OCI-LY1 (cell line): ENCODE data around the gene MFF.

Source experiments
- H2AFZ ChIP-seq: fragments of 200-600 bp; sonication (generic), shearing (Covaris generic); 2 replicates; pipeline ENCODE4 v1.6.0; 2014; ENCODE audit warnings: antibody characterized with exemption, mild to moderate bottlenecking, low read length
- H3F3A ChIP-seq: fragments of 200-600 bp; sonication (generic), shearing (Covaris generic); 2 replicates; pipeline ENCODE4 v1.6.0; 2014; ENCODE audit warnings: mild to moderate bottlenecking, antibody characterized with exemption, low read length, moderate library complexity; ENCODE audit not compliant: insufficient read depth
- H3K27ac ChIP-seq: fragments of 200-600 bp; sonication (generic); 2 replicates; pipeline ENCODE4 v1.5.1; 2014; ENCODE audit warnings: low read length, mixed run types, mild to moderate bottlenecking, low read depth; ENCODE audit not compliant: poor library complexity, severe bottlenecking
- H3K27me3 ChIP-seq: fragments of 200-600 bp; sonication (generic); 2 replicates; pipeline ENCODE4 v1.6.0; 2014; ENCODE audit warnings: antibody characterized with exemption, mild to moderate bottlenecking, low read length, moderate library complexity; ENCODE audit not compliant: insufficient read depth
- H3K36me3 ChIP-seq: fragments of 200-600 bp; sonication (generic); 2 replicates; pipeline ENCODE4 v1.6.1; 2014; ENCODE audit warnings: mild to moderate bottlenecking, antibody characterized with exemption, low read length, moderate library complexity, mixed read lengths; ENCODE audit not compliant: insufficient read depth
- H3K4me1 ChIP-seq: fragments of 200-600 bp; sonication (generic); 2 replicates; pipeline ENCODE4 v1.5.1; 2014; ENCODE audit warnings: mild to moderate bottlenecking, low read length, moderate library complexity; ENCODE audit not compliant: insufficient read depth, severe bottlenecking
- H3K4me2 ChIP-seq: fragments of 200-600 bp; sonication (generic), shearing (Covaris generic); 2 replicates; pipeline ENCODE4 v1.6.1; 2014; ENCODE audit warnings: low read length
- H3K4me3 ChIP-seq: fragments of 200-600 bp; sonication (generic); 2 replicates; pipeline ENCODE4 v1.5.1; 2014; ENCODE audit warnings: low read length, low read depth, mild to moderate bottlenecking, mixed read lengths; ENCODE audit not compliant: poor library complexity, severe bottlenecking
- H3K79me2 ChIP-seq: fragments of 200-600 bp; shearing (Covaris generic); 2 replicates; pipeline ENCODE4 v1.6.1; 2016; ENCODE audit warnings: mixed run types, low read length, mixed read lengths; ENCODE audit not compliant: insufficient read depth
- H3K9ac ChIP-seq: fragments of 200-600 bp; sonication (generic), shearing (Covaris generic); 2 replicates; pipeline ENCODE4 v1.6.1; 2014; ENCODE audit warnings: mild to moderate bottlenecking, low read length, mixed read lengths
- H3K9me2 ChIP-seq: fragments of 200-600 bp; sonication (generic), shearing (Covaris generic); 2 replicates; pipeline ENCODE4 v1.6.1; 2014; ENCODE audit warnings: low read depth, mild to moderate bottlenecking, low read length, mixed read lengths
- H3K9me3 ChIP-seq: fragments of 200-600 bp; shearing (Covaris generic); 2 replicates; pipeline ENCODE4 v1.6.1; 2014; ENCODE audit warnings: low read length, mixed read lengths
- H4K20me1 ChIP-seq: fragments of 200-600 bp; sonication (generic), shearing (Covaris generic); 2 replicates; pipeline ENCODE4 v1.6.0; 2016; ENCODE audit warnings: mild to moderate bottlenecking, low read length; ENCODE audit not compliant: insufficient read depth
- CTCF ChIP-seq: fragments of 200-600 bp; sonication (generic), shearing (Covaris generic); IDR thresholded peaks from 2 replicates; pipeline ENCODE4 v1.5.1; 2017; ENCODE audit warnings: mild to moderate bottlenecking, antibody characterized with exemption, low read length, moderate library complexity, mixed read lengths
- EZH2 ChIP-seq: fragments of 200-600 bp; sonication (generic), shearing (Covaris generic); IDR thresholded peaks from 2 replicates; pipeline ENCODE4 v1.8.0; 2017; ENCODE audit warnings: borderline replicate concordance, mixed run types, mild to moderate bottlenecking, antibody characterized with exemption, low read length, moderate library complexity, mixed read lengths

Gene MFF

DNA sequence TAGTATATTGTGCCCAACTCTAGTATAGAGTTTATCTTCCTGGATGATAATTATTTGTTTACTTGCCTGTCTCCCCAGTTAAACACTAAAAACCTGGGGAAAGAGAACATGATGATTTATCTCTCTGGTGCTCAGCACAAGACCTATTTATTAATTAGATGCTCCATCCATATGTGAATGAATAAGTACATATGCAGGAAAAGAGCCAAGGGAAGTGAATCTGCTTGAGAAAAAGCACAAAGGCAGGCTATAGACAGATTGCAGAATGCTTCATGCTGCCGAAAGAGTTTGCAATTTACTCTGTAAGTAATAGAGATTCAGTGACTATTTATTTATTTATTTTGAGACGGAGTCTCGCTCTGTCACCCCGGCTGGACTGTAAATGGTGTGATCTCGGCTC lies 37.3 kb upstream of the MFF start:
- no peak overlapping the region for H2AFZ ChIP-seq
- H3K27ac ChIP-seq, result no peak overlapping the region
- no peaks in the 10 kb centered on the region for H3K9me3 ChIP-seq
- no peaks in the 10 kb centered on the region for H3K4me1 ChIP-seq
- no peaks in the 10 kb centered on the region for H3K27me3 ChIP-seq
- TF ChIP-seq CTCF, result no peak
- no peak for TF ChIP-seq EZH2
- no peaks in the 10 kb centered on the region for H3K9me2 ChIP-seq
- H3K4me3 ChIP-seq, result no peak overlapping the region
- no peaks in the 10 kb centered on the region for H4K20me1 ChIP-seq
- H3K9ac ChIP-seq, result no peak overlapping the region
- H3K79me2 ChIP-seq, result no peaks in the 10 kb centered on the region
- H3F3A ChIP-seq, result no peaks in the 10 kb centered on the region
- no peak overlapping the region for H3K4me2 ChIP-seq
- peaks cover 52% of the 10 kb centered on the region for H3K36me3 ChIP-seq

GRCh38 chr2:227292314-227292713 lies 32.7 kb upstream of the MFF start:
- Histone ChIP-seq H3K9ac (no peak overlapping the region), H3F3A (no peaks in the 10 kb centered on the region), H3K9me2 (no peaks in the 10 kb centered on the region), H3K4me3 (no peak overlapping the region), H3K9me3 (no peaks in the 10 kb centered on the region), H3K27ac (no peak overlapping the region), H3K27me3 (no peaks in the 10 kb centered on the region), H3K79me2 (no peaks in the 10 kb centered on the region), H2AFZ (no peak overlapping the region), H3K4me1 (no peaks in the 10 kb centered on the region), H3K36me3 (peaks cover 50% of the 10 kb centered on the region; the same call in 1 of the 2 replicates), H3K4me2 (no peak overlapping the region), H4K20me1 (no peaks in the 10 kb centered on the region)
- no peak for TF ChIP-seq CTCF
- TF ChIP-seq EZH2, result no peak

DNA sequence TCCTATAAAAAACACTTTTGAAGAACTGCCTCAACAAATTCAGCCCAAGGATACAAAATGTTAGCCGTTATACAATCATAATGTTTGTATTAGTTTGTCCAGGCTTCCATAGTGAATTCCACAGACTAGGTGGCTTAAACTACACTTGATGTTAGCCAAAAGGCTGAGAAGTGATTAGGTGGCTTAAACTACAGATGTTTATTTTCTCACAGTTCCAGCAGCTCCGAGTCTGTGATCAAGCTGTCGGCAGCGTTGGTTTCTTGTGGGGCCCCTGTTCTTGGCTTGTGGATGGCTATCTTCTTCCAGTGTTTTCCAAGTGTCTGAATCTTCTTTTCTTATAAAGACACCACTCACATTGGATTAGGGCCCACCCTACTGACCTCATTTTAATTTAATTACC lies 31.5 kb upstream of the MFF start:
- Histone ChIP-seq H4K20me1 (no peaks in the 10 kb centered on the region), H3K9me2 (no peaks in the 10 kb centered on the region), H3K27me3 (no peaks in the 10 kb centered on the region), H3K4me2 (no peak overlapping the region), H3K9me3 (no peaks in the 10 kb centered on the region), H3F3A (no peaks in the 10 kb centered on the region), H3K36me3 (peaks cover 60% of the 10 kb centered on the region; the same call in 1 of the 2 replicates), H3K9ac (no peak overlapping the region), H3K4me3 (no peak overlapping the region), H3K4me1 (no peaks in the 10 kb centered on the region), H2AFZ (no peak overlapping the region), H3K27ac (no peak overlapping the region), H3K79me2 (no peaks in the 10 kb centered on the region)
- TF ChIP-seq CTCF, result no peak
- no peak for TF ChIP-seq EZH2
